Neural progenitor cell (in vitro differentiated cells): ENCODE results near the gene SNAI3.

ENCODE experiments used
- CTCF ChIP-seq: fragments of 200-600 bp; sonication (generic); IDR thresholded peaks from 2 replicates; pipeline ENCODE4 v1.5.1; 2017; ENCODE audit warnings: antibody characterized with exemption, mild to moderate bottlenecking
- EZH2 ChIP-seq: fragments of 200-600 bp; sonication (generic); IDR thresholded peaks from 2 replicates; pipeline ENCODE4 v1.6.1; 2017; ENCODE audit warnings: antibody characterized with exemption, mild to moderate bottlenecking, moderate library complexity
- EZH2phosphoT487 ChIP-seq: fragments of 200-600 bp; sonication (generic); IDR thresholded peaks from 2 replicates; pipeline ENCODE4 v1.6.1; 2017; ENCODE audit warnings: antibody characterized with exemption

GRCh38 chr16:88716201-88716600 is 29.9 kb upstream of the SNAI3 start:
- TF ChIP-seq CTCF, result no peak
- TF ChIP-seq EZH2phosphoT487, result no peak
- no peak for TF ChIP-seq EZH2
